Rectal smooth muscle tissue (tissue), 1 donor: ENCODE results near the gene FUZ.

Source experiments
- H3K27ac ChIP-seq: one replicate; pipeline ENCODE4 v1.7.0; 2013; ENCODE audit warnings: low read depth, low read length, inconsistent platforms
- H3K27me3 ChIP-seq: one replicate; pipeline ENCODE4 v1.7.0; 2013; ENCODE audit warnings: low read length; ENCODE audit not compliant: control insufficient read depth, insufficient read depth
- H3K36me3 ChIP-seq: one replicate; pipeline ENCODE4 v1.7.0; 2013; ENCODE audit warnings: low read length; ENCODE audit not compliant: control insufficient read depth, insufficient read depth
- H3K4me1 ChIP-seq: one replicate; pipeline ENCODE4 v1.7.0; 2013; ENCODE audit warnings: low read length; ENCODE audit not compliant: control insufficient read depth, insufficient read depth
- H3K4me3 ChIP-seq: one replicate; pipeline ENCODE4 v1.7.0; 2013; ENCODE audit warnings: low read length
- H3K9ac ChIP-seq: one replicate; pipeline ENCODE4 v1.7.0; 2013; ENCODE audit warnings: low read length

Gene FUZ

GRCh38 chr19:49848938-49849337 lies 35.8 kb upstream of the FUZ start:
- Histone ChIP-seq H3K36me3 (no peaks in the 10 kb centered on the region), H3K4me1 (peaks cover 19% of the 10 kb centered on the region), H3K27ac (no peak overlapping the region), H3K9ac (no peak overlapping the region), H3K27me3 (no peaks in the 10 kb centered on the region), H3K4me3 (no peak overlapping the region)

- Histone ChIP-seq H3K4me1 (peaks cover 17% of the 10 kb centered on the region), H3K4me3 (no peak overlapping the region), H3K27me3 (no peaks in the 10 kb centered on the region)
Measured at GRCh38 chr19:49847731-49848696, 34.9 kb upstream of the FUZ start.

GRCh38 chr19:49846408-49846807 lies 33.3 kb upstream of the FUZ start:
- H3K9ac ChIP-seq = no peak overlapping the region
- H3K4me1 ChIP-seq = peaks cover 6% of the 10 kb centered on the region
- no peaks in the 10 kb centered on the region for H3K27me3 ChIP-seq
- no peaks in the 10 kb centered on the region for H3K36me3 ChIP-seq
- H3K27ac ChIP-seq = no peak overlapping the region
- no peak overlapping the region for H3K4me3 ChIP-seq

More at GRCh38 chr19:49847731-49848696, 34.9 kb upstream of the FUZ start:
- Histone ChIP-seq H3K36me3 (no peaks in the 10 kb centered on the region), H3K9ac (no peak overlapping the region), H3K27ac (no peak overlapping the region)

GRCh38 chr19:49845414-49845813 lies 32.3 kb upstream of the FUZ start:
- H3K4me3 ChIP-seq = no peak overlapping the region
- peaks cover 6% of the 10 kb centered on the region for H3K4me1 ChIP-seq
- H3K27ac ChIP-seq = no peak overlapping the region
- peaks cover 2% of the 10 kb centered on the region for H3K36me3 ChIP-seq
- no peak overlapping the region for H3K9ac ChIP-seq
- no peaks in the 10 kb centered on the region for H3K27me3 ChIP-seq

GRCh38 chr19:49844138-49845095 lies 31.3 kb upstream of the FUZ start:
- Histone ChIP-seq H3K4me1 (no peaks in the 10 kb centered on the region), H3K27ac (no peak overlapping the region), H3K9ac (no peak overlapping the region), H3K4me3 (no peak overlapping the region), H3K36me3 (peaks cover 7% of the 10 kb centered on the region), H3K27me3 (no peaks in the 10 kb centered on the region)

- H3K27me3 ChIP-seq = no peaks in the 10 kb centered on the region
- H3K4me3 ChIP-seq = no peak overlapping the region
- H3K36me3 ChIP-seq = peaks cover 12% of the 10 kb centered on the region
- H3K27ac ChIP-seq = no peak overlapping the region
- H3K4me1 ChIP-seq = no peaks in the 10 kb centered on the region
- no peak overlapping the region for H3K9ac ChIP-seq
Measured at GRCh38 chr19:49843265-49843664, 30.2 kb upstream of the FUZ start.

GRCh38 chr19:49840736-49841249 lies 27.7 kb upstream of the FUZ start:
- no peak overlapping the region for H3K4me3 ChIP-seq
- H3K36me3 ChIP-seq = peaks cover 24% of the 10 kb centered on the region
- H3K27me3 ChIP-seq = no peaks in the 10 kb centered on the region
- no peaks in the 10 kb centered on the region for H3K4me1 ChIP-seq
- no peak overlapping the region for H3K9ac ChIP-seq
- no peak overlapping the region for H3K27ac ChIP-seq

GRCh38 chr19:49840321-49840720 lies 27.2 kb upstream of the FUZ start:
- Histone ChIP-seq H3K27me3 (no peaks in the 10 kb centered on the region), H3K27ac (no peak overlapping the region), H3K36me3 (peaks cover 24% of the 10 kb centered on the region), H3K9ac (no peak overlapping the region), H3K4me3 (no peak overlapping the region), H3K4me1 (no peaks in the 10 kb centered on the region)

GRCh38 chr19:49839713-49840112 lies 26.6 kb upstream of the FUZ start:
- no peak overlapping the region for H3K4me3 ChIP-seq
- H3K9ac ChIP-seq = no peak overlapping the region
- H3K4me1 ChIP-seq = no peaks in the 10 kb centered on the region
- H3K27ac ChIP-seq = peak overlapping the region; percentile 72
- peaks cover 29% of the 10 kb centered on the region for H3K36me3 ChIP-seq
- no peaks in the 10 kb centered on the region for H3K27me3 ChIP-seq

- H3K9ac ChIP-seq = no peak overlapping the region
- H3K4me1 ChIP-seq = no peaks in the 10 kb centered on the region
- H3K36me3 ChIP-seq = peaks cover 36% of the 10 kb centered on the region
- no peak overlapping the region for H3K4me3 ChIP-seq
- peak overlapping the region; percentile 72 for H3K27ac ChIP-seq
- no peaks in the 10 kb centered on the region for H3K27me3 ChIP-seq
Measured at GRCh38 chr19:49838885-49839588, 25.9 kb upstream of the FUZ start.

GRCh38 chr19:49837425-49837824 lies 24.3 kb upstream of the FUZ start:
- Histone ChIP-seq H3K27ac (no peak overlapping the region), H3K4me3 (no peak overlapping the region), H3K36me3 (peaks cover 49% of the 10 kb centered on the region), H3K9ac (no peak overlapping the region), H3K27me3 (no peaks in the 10 kb centered on the region), H3K4me1 (no peaks in the 10 kb centered on the region)

GRCh38 chr19:49837009-49837310 lies 23.9 kb upstream of the FUZ start:
- no peak overlapping the region for H3K9ac ChIP-seq
- H3K27ac ChIP-seq = no peak overlapping the region
- peaks cover 53% of the 10 kb centered on the region for H3K36me3 ChIP-seq
- no peak overlapping the region for H3K4me3 ChIP-seq
- H3K27me3 ChIP-seq = no peaks in the 10 kb centered on the region
- no peaks in the 10 kb centered on the region for H3K4me1 ChIP-seq
